ENCODE results near the gene ATXN7L2. TPM values are rescaled to one million over a fixed set of nuclear protein-coding genes. Genes with fewer than 3 reads are reported as not detected.

Gene ATXN7L2
- polyA plus RNA-seq, 3 donors: 1.1 to 3.6 (median 1.7) TPM

DNA sequence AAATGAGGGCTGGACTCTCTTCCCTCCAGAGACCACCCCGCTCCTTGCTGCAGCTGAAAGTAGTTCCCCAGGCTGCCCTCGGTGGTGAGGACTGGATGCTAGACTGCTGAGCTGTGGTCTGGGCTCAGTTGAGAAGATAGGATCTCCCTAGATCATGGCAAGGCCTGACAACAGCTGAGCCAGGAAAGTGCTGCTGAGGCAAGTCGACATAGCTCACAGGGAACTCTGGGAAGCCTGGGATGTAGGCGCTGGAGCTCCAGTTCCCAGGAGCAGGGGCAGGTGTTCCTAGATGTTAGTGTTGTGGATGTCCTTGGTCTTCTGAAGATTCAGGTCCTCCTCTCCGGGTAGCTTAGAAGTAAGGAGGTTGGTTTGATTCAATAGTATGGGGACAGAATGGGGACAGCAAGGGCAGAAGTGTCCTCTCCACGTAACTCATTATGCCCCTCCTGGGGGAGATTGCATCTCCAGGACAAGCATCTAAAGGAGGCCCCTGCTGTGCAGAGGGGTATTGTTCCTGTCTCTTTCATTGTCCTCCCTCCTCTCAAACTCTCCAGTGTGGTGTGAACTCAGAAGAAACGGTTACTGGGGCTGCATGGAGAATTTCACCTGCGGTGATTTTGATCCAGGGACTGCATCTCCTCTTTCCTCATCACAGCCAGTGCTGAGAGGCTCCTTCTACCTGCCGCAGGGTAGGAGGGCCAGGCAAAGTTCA, 13.9 kb downstream of the ATXN7L2 start:
- H4K20me1 ChIP-seq (ENCODE audit: insufficient read depth, low read length): peaks cover 74% of the 10 kb centered on the region
- intact Hi-C loops (cut with micrococcal nuclease): no loop called here
- WGBS (ENCODE audit: insufficient coverage): 92% methylated on average over 6 of the region's 9 CpGs
- H3K9me3 Mint-ChIP-seq: no peaks in the 10 kb centered on the region
- H3K79me2 ChIP-seq (ENCODE audit: insufficient read depth, low read length): peaks cover 48% of the 10 kb centered on the region
- DNase-seq: no peak
- no peak overlapping the region for H3K27ac ChIP-seq (ENCODE audit: low read depth in 1 of 2, low read length in 2 of 2)
- H2AFZ ChIP-seq (ENCODE audit: insufficient read depth, low read depth, low read length, poor library complexity, severe bottlenecking): no peak overlapping the region
- H3K4me1 ChIP-seq (ENCODE audit: control insufficient read depth in 1 of 2, insufficient read depth in 2 of 2, low read length in 2 of 2): peaks cover 17 to 27% of the 10 kb centered on the region in 2 donors
- TF ChIP-seq CTCF (IDR thresholded peaks at IDR 0.05): no peak
- no peak overlapping the region for H3K9ac ChIP-seq (ENCODE audit: insufficient read depth, low read length, poor library complexity, severe bottlenecking)
- H3K4me1 Mint-ChIP-seq: peaks cover 39% of the 10 kb centered on the region
- no peak overlapping the region for H3K4me3 Mint-ChIP-seq
- no peaks in the 10 kb centered on the region for H3K9me3 ChIP-seq (replicated peaks in 1 of 2; ENCODE audit: control insufficient read depth in 1 of 2, insufficient read depth in 1 of 2, low read length in 2 of 2)
- H3K27ac Mint-ChIP-seq: peak overlapping the region in 3 of 7 donors; percentile 13 to 49 (median 15)
- H3K27me3 Mint-ChIP-seq (ENCODE audit: low read depth in 3 of 3): peaks cover 0 to 1% (median 0%) of the 10 kb centered on the region in 3 donors
- H3K4me2 ChIP-seq (replicated peaks; ENCODE audit: extremely low read depth, low read length, poor library complexity, severe bottlenecking): no peak overlapping the region
- H3K4me3 ChIP-seq (replicated peaks in 1 of 3; ENCODE audit: low read depth in 2 of 3, low read length in 3 of 3): no peak overlapping the region
- peaks cover 47 to 73% of the 10 kb centered on the region in 2 donors for H3K36me3 ChIP-seq (replicated peaks in 1 of 2; ENCODE audit: control insufficient read depth in 1 of 2, insufficient read depth in 2 of 2, low read length in 2 of 2)
- peaks cover 48 to 61% of the 10 kb centered on the region in 2 donors for H3K36me3 Mint-ChIP-seq
- no peaks in the 10 kb centered on the region for H3K27me3 ChIP-seq (ENCODE audit: control insufficient read depth in 2 of 2, insufficient read depth in 2 of 2, low read length in 2 of 2)

DNA sequence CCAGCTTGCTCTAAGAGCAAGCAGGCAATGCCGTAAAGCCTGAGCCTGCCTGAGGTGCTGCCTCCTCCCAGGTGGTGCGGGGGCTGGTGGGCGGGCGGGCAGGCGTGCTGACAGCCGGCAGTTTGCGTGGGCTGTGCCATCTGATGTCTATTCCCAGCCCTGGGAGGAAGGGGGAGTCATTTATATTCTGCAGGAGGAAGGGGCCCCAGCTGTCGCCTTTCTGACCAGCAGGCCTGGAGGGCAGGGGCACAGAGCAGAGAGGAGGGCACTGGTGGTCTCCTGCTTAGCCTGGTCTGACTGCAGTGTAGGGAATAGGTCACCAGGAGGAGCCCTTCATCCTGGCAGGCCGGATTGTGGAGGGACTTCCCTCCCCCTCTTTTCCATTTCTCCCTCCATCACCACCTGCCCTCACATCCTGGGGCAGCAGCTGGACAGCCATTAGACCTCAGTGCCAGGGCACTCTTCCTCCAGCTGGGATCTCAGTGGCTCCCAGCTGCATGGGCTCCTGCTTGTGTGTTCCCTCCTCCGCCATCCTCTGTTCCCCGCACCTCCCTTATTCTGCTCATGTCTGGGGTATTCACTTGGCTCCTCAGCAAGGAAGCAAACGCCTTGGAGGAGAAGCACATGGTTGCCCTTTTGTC, 14.6 kb downstream of the ATXN7L2 start:
- Histone ChIP-seq H4K20me1 (ENCODE audit: insufficient read depth, low read length) (peaks cover 74% of the 10 kb centered on the region), H3K4me2 (replicated peaks; ENCODE audit: extremely low read depth, low read length, poor library complexity, severe bottlenecking) (no peak overlapping the region), H3K27me3 (ENCODE audit: control insufficient read depth in 2 of 2, insufficient read depth in 2 of 2, low read length in 2 of 2) (no peaks in the 10 kb centered on the region), H3K4me3 (replicated peaks in 1 of 3; ENCODE audit: low read depth in 2 of 3, low read length in 3 of 3) (no peak overlapping the region), H3K4me1 (ENCODE audit: control insufficient read depth in 1 of 2, insufficient read depth in 2 of 2, low read length in 2 of 2) (peaks cover 17 to 25% of the 10 kb centered on the region in 2 donors), H3K9ac (ENCODE audit: insufficient read depth, low read length, poor library complexity, severe bottlenecking) (no peak overlapping the region), H3K27ac (ENCODE audit: low read depth in 1 of 2, low read length in 2 of 2) (no peak overlapping the region), H3K9me3 (replicated peaks in 1 of 2; ENCODE audit: control insufficient read depth in 1 of 2, insufficient read depth in 1 of 2, low read length in 2 of 2) (no peaks in the 10 kb centered on the region), H3K79me2 (ENCODE audit: insufficient read depth, low read length) (peaks cover 48% of the 10 kb centered on the region), H3K36me3 (replicated peaks in 1 of 2; ENCODE audit: control insufficient read depth in 1 of 2, insufficient read depth in 2 of 2, low read length in 2 of 2) (peaks cover 47 to 78% of the 10 kb centered on the region in 2 donors), H2AFZ (ENCODE audit: insufficient read depth, low read depth, low read length, poor library complexity, severe bottlenecking) (no peak overlapping the region)
- Mint-ChIP-seq H3K4me3 (no peak overlapping the region), H3K36me3 (peaks cover 54 to 67% of the 10 kb centered on the region in 2 donors), H3K27ac (peak overlapping the region in 1 of 7 donors; percentile 54), H3K27me3 (ENCODE audit: low read depth in 3 of 3) (peaks cover 0 to 1% (median 0%) of the 10 kb centered on the region in 3 donors), H3K9me3 (no peaks in the 10 kb centered on the region), H3K4me1 (peaks cover 37% of the 10 kb centered on the region)
- 92% methylated on average over 11 of the region's 12 CpGs for WGBS (ENCODE audit: insufficient coverage)
- intact Hi-C loops (cut with micrococcal nuclease): no loop called here
- DNase-seq: no peak
- peak; percentile 19 for TF ChIP-seq CTCF (IDR thresholded peaks at IDR 0.05)

Measured in CD14-positive monocyte (primary cell).